Ishikawa (cell line): ENCODE data around the gene TGFB1.
A peak's percentile ranks its signal among the peaks of the same experiment; 100 is the strongest.

Source experiments
- CEBPB ChIP-seq: IDR thresholded peaks from 2 replicates; pipeline ENCODE4 v1.6.1; 2012
- CREB1 ChIP-seq: IDR thresholded peaks from 2 replicates; pipeline ENCODE4 v1.6.1; 2012; ENCODE audit warnings: low read depth
- EGR1 ChIP-seq: IDR thresholded peaks from 2 replicates; pipeline ENCODE4 v1.6.1; 2012
- EP300 ChIP-seq: IDR thresholded peaks from 2 replicates; pipeline ENCODE4 v1.6.1; 2012; ENCODE audit warnings: borderline replicate concordance
- FOXM1 ChIP-seq: IDR thresholded peaks from 2 replicates; pipeline ENCODE4 v1.6.1; 2012; ENCODE audit warnings: low read depth, borderline replicate concordance
- MAX ChIP-seq: IDR thresholded peaks from 2 replicates; pipeline ENCODE4 v1.6.1; 2012
- NFIC ChIP-seq: IDR thresholded peaks from 2 replicates; pipeline ENCODE4 v1.6.1; 2012
- RAD21 ChIP-seq: IDR thresholded peaks from 2 replicates; pipeline ENCODE4 v1.6.1; 2012; ENCODE audit warnings: low read depth
- REST ChIP-seq: IDR thresholded peaks from 2 replicates; pipeline ENCODE4 v1.6.1; 2012; ENCODE audit warnings: low read depth, mild to moderate bottlenecking
- TAF1 ChIP-seq: IDR thresholded peaks from 2 replicates; pipeline ENCODE4 v1.6.1; 2012; ENCODE audit warnings: low read depth, mild to moderate bottlenecking
- TCF12 ChIP-seq: IDR thresholded peaks from 2 replicates; pipeline ENCODE4 v1.6.1; 2012; ENCODE audit warnings: low read depth
- TEAD4 ChIP-seq: IDR thresholded peaks from 2 replicates; pipeline ENCODE4 v1.6.1; 2012
- USF1 ChIP-seq: IDR thresholded peaks from 2 replicates; pipeline ENCODE4 v1.6.1; 2012
- YY1 ChIP-seq: IDR thresholded peaks from 2 replicates; pipeline ENCODE4 v1.6.1; 2012; ENCODE audit warnings: low read depth
- ZBTB7A ChIP-seq: IDR thresholded peaks from 2 replicates; pipeline ENCODE4 v1.6.1; 2012; ENCODE audit warnings: low read depth

The TGFB1 gene

GRCh38 chr19:41323430-41324125 is 30.1 kb downstream of the TGFB1 start:
- TF ChIP-seq CEBPB: no peak
- no peak for TF ChIP-seq ZBTB7A
- no peak for TF ChIP-seq EP300
- no peak for TF ChIP-seq TCF12
- no peak for TF ChIP-seq TAF1
- no peak for TF ChIP-seq USF1
- no peak for TF ChIP-seq NFIC
- TF ChIP-seq MAX: no peak
- TF ChIP-seq TEAD4: no peak
- no peak for TF ChIP-seq EGR1
- TF ChIP-seq RAD21: no peak
- TF ChIP-seq CREB1: no peak
- TF ChIP-seq FOXM1: no peak

DNA sequence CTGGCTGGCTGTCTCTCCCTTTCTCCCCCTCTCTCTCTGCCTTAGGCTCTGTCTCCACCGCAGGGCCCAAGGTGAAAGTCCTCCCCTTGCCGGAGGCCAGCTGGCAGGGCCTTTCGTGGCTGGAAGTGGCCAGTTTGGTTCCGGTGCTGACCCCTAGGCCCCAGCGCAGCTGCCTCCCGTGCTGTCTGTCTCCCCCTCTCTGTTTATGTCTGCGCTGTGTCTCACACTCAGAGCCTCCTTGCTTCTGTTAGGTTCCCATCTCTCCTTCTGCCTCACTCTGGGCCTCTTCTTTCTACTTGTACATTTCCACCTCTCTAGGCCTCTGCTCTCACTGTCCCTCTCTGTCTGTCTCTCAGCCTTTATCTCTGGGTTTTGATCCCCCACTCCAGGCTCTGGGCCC is 30.7 kb downstream of the TGFB1 start:
- TF ChIP-seq CEBPB (no peak), NFIC (no peak), TCF12 (no peak), REST (no peak), TAF1 (no peak), RAD21 (no peak), TEAD4 (no peak), CREB1 (no peak), ZBTB7A (no peak), YY1 (no peak), USF1 (no peak), MAX (no peak), FOXM1 (no peak), EGR1 (no peak), EP300 (no peak)

DNA sequence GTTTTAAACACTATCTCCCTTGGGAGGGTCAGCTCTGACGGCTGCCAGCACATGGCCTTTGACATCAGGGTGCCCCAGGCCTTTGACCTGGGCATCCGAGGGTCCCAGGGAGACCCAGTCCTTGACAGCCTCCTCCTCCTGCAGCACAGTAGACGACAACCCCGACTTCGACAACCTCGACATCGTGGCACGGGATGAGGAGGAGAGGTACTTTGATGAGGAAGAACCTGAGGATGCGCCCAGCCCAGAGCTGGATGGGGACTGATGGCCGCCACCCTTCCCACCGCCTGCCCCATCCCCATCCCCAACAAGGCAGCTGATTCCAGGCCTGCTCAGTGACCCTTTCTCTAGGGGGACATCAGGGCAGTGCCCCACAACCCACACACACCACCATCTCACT is 31.3 kb downstream of the TGFB1 start:
- TF ChIP-seq YY1 (no peak), CEBPB (no peak), MAX (no peak), TAF1 (no peak), EGR1 (no peak), USF1 (no peak), TEAD4 (no peak), REST (no peak), CREB1 (no peak), EP300 (no peak)

GRCh38 chr19:41321600-41322270 is 32.0 kb downstream of the TGFB1 start:
- TF ChIP-seq NFIC: no peak
- TF ChIP-seq EP300: no peak
- TF ChIP-seq MAX: no peak
- TF ChIP-seq YY1: no peak
- no peak for TF ChIP-seq CEBPB
- no peak for TF ChIP-seq TEAD4
- TF ChIP-seq RAD21: peak; percentile 39; the same call in 1 of the 2 replicates
- TF ChIP-seq FOXM1: no peak

DNA sequence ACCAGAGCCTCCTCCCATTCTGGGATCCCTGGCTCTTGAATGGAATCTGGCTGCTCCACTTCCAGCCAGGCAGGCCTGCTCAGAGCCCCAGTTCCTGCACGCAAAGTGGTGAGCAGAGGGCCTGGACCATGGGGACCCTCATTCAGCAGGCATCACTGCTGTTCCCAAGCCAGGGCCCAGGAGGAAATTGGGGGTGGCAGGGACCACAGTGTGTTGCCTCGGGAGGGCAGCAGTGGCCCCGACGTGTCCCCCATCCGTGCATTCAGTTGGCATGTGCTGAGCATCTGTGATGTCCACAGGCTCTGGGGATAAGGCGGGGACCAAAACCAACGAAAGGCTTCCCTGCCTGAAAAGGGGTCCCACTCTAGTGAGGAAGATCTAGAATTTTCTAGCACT is 32.5 kb downstream of the TGFB1 start:
- TF ChIP-seq MAX (no peak), CREB1 (no peak), ZBTB7A (no peak), EGR1 (no peak), USF1 (no peak), YY1 (no peak), CEBPB (no peak), FOXM1 (no peak), RAD21 (no peak)
